ENCODE results near the gene TRPT1. TPM values are rescaled to one million over a fixed set of nuclear protein-coding genes. Genes with fewer than 3 reads are reported as not detected.
"Not testable (repeated sequence)": the region's sequence is repeated elsewhere in the genome, so short reads cannot be mapped to it uniquely, and the experiment has no call there.

Gene TRPT1
- total RNA-seq, 1 donor from 2014 or later = 52.0 TPM

DNA sequence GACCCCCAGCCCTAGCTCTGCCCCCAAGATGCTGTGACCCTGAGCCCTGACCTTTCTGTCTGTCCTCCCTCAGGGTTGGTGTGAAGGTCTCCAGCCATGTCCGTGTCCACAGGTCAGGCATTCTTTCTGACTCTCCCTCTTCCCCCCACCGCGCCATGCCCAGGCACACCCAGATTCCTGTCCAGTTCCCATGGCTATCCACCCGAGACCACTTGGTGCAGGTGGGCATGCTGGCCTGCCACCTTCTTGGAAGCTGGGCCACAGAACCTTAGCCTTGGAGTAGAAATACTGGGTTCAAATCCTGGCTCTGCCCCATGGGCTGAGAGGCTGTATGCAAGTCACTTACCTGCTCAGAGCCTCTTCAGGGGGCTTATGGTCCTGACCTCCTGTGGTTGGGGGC, 23.1 kb upstream of the TRPT1 start:
- H3K9me3 Mint-ChIP-seq (ENCODE audit: low read depth) = no peaks in the 10 kb centered on the region
- H3K36me3 Mint-ChIP-seq (ENCODE audit: insufficient read depth) = no peaks in the 10 kb centered on the region
- no peak overlapping the region for H3K4me3 Mint-ChIP-seq (ENCODE audit: low read depth)
- H3K27me3 Mint-ChIP-seq = peaks cover 3% of the 10 kb centered on the region
- no peak for DNase-seq (ENCODE audit: low spot score, unreplicated experiment)
- TF ChIP-seq, protein P1, sequence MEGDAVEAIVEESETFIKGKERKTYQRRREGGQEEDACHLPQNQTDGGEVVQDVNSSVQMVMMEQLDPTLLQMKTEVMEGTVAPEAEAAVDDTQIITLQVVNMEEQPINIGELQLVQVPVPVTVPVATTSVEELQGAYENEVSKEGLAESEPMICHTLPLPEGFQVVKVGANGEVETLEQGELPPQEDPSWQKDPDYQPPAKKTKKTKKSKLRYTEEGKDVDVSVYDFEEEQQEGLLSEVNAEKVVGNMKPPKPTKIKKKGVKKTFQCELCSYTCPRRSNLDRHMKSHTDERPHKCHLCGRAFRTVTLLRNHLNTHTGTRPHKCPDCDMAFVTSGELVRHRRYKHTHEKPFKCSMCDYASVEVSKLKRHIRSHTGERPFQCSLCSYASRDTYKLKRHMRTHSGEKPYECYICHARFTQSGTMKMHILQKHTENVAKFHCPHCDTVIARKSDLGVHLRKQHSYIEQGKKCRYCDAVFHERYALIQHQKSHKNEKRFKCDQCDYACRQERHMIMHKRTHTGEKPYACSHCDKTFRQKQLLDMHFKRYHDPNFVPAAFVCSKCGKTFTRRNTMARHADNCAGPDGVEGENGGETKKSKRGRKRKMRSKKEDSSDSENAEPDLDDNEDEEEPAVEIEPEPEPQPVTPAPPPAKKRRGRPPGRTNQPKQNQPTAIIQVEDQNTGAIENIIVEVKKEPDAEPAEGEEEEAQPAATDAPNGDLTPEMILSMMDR (IDR thresholded peaks at IDR 0.05; ENCODE audit: unreplicated experiment) = no peak
- no peak overlapping the region for H3K27ac Mint-ChIP-seq
- peaks cover 11% of the 10 kb centered on the region for H3K4me1 Mint-ChIP-seq (ENCODE audit: low read depth)

DNA sequence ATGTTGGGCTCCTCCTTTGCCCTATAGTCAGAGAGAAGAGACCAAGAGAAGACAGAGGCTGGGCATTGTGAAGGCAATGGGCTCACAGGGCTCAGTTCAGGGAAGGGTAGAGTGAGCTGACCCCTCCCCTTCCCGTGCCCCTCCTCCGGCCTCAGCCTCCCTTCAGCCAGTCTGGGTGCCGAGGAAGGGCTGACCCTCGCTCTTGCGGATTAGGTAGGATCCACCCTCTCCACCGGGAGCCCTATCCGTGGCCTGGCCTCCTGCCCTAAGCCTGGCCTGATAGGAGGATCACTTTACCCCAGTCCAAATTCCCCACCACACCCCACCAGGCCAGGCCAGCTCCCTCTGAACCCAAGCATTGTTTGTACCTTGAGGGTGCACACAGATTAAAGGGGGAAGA, 22.6 kb upstream of the TRPT1 start:
- no peak overlapping the region for H3K27ac Mint-ChIP-seq
- H3K27me3 Mint-ChIP-seq = peaks cover 3% of the 10 kb centered on the region
- no peak for DNase-seq (ENCODE audit: low spot score, unreplicated experiment)
- H3K9me3 Mint-ChIP-seq (ENCODE audit: low read depth) = no peaks in the 10 kb centered on the region
- TF ChIP-seq, protein P1 (IDR thresholded peaks at IDR 0.05; ENCODE audit: unreplicated experiment) = no peak
- peaks cover 11% of the 10 kb centered on the region for H3K4me1 Mint-ChIP-seq (ENCODE audit: low read depth)
- H3K36me3 Mint-ChIP-seq (ENCODE audit: insufficient read depth) = peaks cover 3% of the 10 kb centered on the region
- H3K4me3 Mint-ChIP-seq (ENCODE audit: low read depth) = no peak overlapping the region

DNA sequence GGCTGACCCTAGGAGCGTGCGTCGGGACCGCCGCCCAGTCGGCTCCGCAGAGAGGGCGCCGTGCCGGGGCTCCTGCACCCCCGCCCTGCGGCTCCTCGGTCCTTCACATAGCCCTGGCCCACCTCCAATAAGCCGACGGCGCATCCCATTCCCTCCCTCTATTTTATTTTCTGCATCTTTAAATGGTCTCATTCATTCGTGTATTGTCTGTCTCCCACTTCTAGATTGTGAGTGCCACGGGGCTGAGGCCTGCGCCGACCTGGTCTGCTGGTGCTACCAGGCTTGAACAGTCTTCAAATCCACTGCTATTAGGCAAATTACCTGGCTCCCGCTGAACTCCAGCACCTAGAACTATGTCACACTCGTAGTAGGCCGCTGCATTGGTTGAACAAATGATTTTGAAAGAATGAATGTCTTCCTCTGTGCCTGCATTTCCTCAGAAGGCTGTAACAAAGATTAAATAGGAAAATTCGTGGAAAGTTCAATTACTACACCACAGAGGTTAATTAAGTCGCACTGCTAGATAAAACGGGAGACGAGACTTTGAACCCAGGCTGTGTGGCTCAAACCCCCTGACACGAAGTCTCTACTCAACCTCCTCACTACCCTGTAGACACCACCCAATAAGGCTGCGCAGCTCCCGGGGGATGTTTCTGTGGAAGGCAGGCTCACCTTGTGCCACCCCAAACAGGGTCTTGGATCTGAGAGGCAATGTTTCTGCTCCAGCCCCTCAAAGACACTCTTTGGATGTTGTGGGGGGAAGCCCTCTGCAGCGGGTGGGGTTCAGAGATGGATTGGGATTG, 21.9 kb upstream of the TRPT1 start:
- H3K4me3 Mint-ChIP-seq (ENCODE audit: low read depth) = peak overlapping the region; percentile 86
- peaks cover 4% of the 10 kb centered on the region for H3K36me3 Mint-ChIP-seq (ENCODE audit: insufficient read depth)
- TF ChIP-seq, protein P1 (IDR thresholded peaks at IDR 0.05; ENCODE audit: unreplicated experiment) = no peak
- no peak for DNase-seq (ENCODE audit: low spot score, unreplicated experiment)
- H3K4me1 Mint-ChIP-seq (ENCODE audit: low read depth) = peaks cover 11% of the 10 kb centered on the region
- peak overlapping the region; percentile 78 for H3K27ac Mint-ChIP-seq
- peaks cover 3% of the 10 kb centered on the region for H3K27me3 Mint-ChIP-seq
- no peaks in the 10 kb centered on the region for H3K9me3 Mint-ChIP-seq (ENCODE audit: low read depth)

DNA sequence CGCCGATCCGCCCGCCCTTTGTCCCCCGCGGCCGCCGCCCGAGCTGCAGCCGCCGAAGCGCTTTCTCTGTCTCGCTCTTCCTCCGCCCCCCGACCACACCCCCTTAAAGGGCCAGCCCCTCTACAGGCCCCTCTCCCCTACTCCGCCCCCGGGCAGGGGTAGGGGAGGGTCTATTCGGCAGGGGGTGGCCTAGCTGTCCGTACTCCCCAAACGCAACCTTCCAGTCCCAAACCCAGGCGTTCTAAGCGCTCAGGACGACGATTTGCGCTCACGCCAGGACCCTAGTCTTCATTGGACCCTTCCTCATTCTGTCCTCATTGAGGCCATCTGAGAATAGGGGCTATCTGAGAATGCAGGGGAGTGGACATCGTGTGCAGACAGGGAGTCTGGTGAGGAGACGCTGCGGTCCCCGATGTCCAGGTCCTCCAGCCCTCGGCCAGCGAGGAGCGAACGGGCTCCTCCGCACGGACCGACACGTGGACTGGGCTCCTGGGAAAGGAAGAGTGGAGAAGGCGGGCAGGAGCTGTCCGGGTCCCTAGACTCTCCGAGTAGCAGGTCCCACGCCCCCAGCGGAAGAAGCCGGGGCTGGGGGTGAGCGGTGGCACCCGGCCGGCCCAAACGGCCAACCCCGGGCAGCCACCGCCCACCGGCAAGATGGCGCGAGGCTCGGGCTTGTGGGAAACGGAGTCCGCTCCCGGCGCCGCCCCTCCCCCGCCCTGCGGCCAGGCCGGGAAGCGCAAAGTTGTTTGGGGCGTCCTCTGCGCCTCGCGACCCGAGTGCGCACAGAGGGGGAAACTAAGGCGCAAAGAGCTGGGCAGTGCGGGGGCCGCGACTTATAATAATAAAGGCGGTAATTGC, 21.1 kb upstream of the TRPT1 start, which contains the start of gene PPP1R14B:
Gene PPP1R14B (minus strand): TSS at position 73 of the 858 bp plus-strand sequence. CDS start 270 bp downstream, outside the sequence.
- Mint-ChIP-seq H3K9me3 (ENCODE audit: low read depth) (no peaks in the 10 kb centered on the region), H3K27ac (peak within 1 kb of the TSS; percentile 95), H3K4me1 (ENCODE audit: low read depth) (peaks cover 11% of the 10 kb centered on the region), H3K4me3 (ENCODE audit: low read depth) (peak within 1 kb of the TSS; percentile 86), H3K27me3 (peaks cover 3% of the 10 kb centered on the region), H3K36me3 (ENCODE audit: insufficient read depth) (peaks cover 4% of the 10 kb centered on the region)
- peak; percentile 80 for DNase-seq (ENCODE audit: low spot score, unreplicated experiment)
- TF ChIP-seq, protein P1 (IDR thresholded peaks at IDR 0.05; ENCODE audit: unreplicated experiment) = peak; percentile 36

DNA sequence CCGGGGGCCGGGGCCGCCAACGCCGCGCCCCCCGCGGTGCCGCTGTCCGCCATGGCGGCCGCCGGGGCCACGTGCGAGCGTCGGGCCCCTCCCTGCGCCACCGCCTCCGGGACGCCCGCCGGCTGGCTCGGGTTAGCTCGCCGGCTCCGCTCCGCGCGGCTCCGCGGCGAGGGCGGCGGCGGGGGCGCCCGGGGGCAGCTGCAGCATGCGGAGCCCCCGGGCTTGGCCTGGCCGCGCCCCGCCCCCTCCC, 20.6 kb upstream of the TRPT1 start:
- not testable (repeated sequence) for H3K4me1 Mint-ChIP-seq (ENCODE audit: low read depth); H3K36me3 Mint-ChIP-seq (ENCODE audit: insufficient read depth); H3K27ac Mint-ChIP-seq; DNase-seq (ENCODE audit: low spot score, unreplicated experiment); H3K9me3 Mint-ChIP-seq (ENCODE audit: low read depth); H3K27me3 Mint-ChIP-seq
- peak overlapping the region; percentile 86 for H3K4me3 Mint-ChIP-seq (ENCODE audit: low read depth)
